DMS114 treated with DMSO at 0.1 percent for 48 hours (cell line): Measurements from ENCODE around the gene SCRT2.
"Not testable (repeated sequence)": the region's sequence is repeated elsewhere in the genome, so short reads cannot be mapped to it uniquely, and the experiment has no call there.

Experiments
- DNase-seq: peaks from one replicate; lab custom pipeline; 2025; ENCODE audit not compliant: unreplicated experiment; lab: John Stamatoyannopoulos, UW

The SCRT2 gene

DNA sequence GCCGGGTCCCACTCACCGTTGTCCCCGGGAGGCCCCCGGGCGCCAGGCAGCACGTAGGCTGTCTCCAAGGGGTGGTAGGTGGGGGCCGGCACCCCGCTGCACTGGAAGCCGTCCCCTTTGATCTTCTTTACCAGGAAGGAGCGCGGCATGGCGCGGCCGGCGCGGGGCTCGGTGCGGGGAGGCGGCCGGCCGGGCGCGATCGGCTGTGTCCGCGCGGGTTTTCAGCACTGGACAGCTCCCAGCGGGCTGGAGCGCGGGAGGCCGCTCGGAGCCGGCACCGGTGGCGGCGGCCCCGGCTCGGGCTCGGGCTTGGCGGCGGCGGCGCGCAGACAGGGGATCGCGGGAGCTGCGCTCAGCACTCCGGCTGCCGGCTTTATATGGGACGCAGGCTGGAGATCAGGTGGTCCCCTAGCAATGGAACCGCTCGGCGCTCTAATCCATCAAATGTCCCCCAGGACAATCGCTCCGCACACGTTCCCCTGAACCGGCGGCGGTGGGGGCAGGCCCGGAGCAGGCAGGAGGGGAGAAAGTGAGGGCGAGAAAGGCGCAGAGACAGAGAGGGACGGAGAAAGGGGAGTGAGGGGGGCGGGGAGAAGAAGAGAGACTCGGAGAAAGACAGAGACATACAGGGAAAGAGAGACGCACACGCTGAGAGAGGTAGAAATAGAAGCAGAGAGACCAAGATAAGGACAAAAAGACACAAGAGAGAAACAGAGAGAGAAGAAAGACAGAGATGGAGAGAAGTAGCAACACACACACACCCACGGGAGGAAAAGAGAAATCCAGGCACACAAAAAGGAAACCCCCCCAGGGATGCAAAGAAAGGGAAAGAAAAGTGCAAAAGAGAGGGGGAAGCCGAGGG lies at the start of gene SCRT2:
SCRT2 (minus strand) TSS at position 350 of the 862 bp plus-strand sequence; CDS start at position 149, 201 bp downstream.
- DNase-seq: no peak

DNA sequence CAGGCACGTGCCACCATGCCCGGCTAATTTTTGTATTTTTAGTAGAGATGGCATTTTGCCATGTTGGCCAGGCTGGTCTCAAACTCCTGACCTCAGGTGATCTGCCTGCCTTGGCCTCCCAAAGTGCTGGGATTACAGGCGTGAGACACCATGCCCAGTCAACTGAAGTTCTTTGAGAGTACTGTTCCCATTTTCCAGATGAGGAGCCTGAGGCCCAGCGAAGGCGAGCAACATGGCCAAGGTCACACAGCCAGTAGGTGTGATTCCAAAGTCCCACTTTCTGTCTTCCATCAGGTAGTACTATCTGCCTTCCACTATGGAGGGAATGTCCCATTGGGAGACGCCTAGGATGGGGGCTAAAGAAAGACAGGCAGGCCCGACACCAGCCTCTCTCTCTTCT lies 49.2 kb upstream of the SCRT2 start:
- DNase-seq: not testable (repeated sequence)

DNA sequence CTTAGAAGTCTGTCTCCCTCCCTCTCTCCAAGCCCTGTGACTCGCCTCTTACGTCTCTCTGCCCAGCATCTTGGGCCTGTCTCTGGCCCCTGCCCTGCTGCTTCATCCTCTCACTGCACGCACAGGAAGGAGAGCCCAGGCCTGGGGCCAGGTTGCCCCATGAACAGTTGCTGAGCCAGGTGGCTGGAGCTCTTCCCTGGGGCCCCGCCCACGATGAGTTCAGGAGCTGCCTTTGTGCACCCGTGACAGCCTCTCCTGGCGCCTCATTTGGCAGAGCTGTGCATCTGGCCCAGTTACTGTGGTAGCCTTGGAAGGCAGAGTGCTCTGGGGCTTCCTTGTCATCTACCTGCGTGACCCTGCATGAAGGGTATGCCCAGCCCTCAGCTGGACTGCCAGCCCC lies 48.2 kb upstream of the SCRT2 start:
- no peak for DNase-seq

DNA sequence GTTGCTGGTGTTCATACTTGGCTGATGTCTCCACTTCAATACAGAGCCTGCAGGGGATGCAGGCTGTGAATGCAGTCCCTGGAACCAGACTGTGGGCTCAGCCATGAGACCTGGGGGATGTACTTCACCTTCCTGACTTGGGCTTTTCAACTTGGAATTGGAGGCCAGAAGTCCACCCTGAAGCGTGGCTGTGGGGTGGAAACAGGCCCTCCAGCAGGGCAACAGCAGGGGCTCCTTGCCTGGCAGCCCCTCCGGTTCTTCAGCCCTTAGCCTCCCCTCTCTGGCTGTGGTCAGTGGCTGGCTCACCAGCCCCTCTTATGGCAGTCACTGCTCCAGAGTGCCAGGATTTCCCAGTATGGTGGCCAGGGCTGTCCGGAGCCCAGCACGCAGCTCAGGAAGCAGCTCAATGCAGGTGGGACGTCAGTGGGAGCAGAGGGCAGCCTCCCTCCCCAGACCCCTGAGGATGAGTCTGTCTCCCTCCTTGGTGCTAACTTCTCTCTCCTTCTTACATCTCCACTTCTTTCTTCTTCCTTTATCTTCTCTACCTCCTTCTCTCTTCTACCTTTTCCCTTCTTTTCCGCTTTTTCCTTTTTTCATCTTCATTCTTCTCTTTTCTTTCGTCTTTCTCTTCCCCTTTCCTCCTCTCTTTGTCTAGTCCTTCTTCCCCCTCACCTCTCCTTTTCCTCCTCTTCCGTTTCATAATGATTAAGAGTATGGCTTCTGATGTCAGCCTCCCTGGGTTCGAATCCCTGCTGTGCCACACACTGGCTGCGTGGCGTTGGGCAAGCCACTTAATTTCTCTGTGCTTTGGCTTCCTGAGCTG lies 47.4 kb upstream of the SCRT2 start:
- DNase-seq: no peak

DNA sequence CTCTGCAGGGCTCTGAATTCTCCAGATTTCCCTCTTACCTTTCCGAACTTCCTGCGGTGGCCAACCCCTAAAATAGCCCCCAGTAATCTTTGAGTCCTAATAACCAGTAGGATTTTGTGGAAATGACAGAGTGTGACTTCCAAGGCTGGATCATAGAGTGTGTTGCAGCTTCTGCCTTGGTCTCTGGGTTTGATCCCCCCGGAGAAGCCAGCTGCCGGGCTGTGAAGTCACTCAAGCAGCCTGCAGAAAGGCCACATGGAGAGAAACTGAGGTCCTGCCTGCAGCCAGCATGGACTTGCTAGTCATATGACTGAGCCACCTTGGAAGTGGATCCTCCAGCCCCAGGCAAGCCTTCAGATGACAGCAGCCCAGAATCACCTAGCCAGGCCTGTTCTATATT lies 46.3 kb upstream of the SCRT2 start:
- no peak for DNase-seq

DNA sequence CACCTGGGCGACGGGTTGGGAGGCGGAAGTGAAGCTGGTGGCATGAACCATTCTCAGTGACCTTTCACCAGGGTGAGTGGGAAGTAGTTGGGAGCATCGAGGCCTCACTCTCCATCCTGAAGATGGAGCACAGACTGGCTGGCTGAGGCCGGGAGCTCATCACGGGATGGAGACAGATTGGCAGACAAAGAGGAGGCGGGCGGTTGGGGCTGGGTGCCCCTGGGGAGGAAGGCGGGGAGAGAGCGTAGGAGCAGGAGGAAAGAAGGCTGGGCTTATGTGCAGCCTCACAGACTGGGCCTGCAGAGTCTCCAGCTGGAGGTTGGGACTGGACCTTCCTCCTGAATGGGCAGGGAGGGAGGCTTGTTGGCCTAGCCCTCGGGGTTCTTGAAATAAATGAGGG lies 44.2 kb upstream of the SCRT2 start:
- no peak for DNase-seq

DNA sequence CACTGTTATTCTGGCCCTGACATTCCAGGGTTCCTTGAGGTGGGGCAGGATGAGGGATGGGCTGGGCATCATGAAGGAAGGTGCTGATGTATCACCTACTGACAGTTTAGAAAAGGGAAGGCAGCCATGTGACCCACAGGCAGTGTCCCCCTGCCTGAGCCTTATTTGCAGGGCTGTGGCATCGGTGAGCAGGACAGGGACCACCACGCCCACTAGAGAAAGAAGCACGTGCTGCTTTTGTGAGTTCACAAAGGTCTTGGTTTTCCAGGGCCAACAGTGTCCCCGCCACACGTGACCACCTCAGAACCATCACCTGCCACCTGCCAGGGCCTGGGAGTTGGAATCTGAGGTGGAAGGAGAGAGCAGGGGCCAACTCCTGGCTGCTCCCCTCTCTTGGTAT lies 43.5 kb upstream of the SCRT2 start:
- DNase-seq: no peak

DNA sequence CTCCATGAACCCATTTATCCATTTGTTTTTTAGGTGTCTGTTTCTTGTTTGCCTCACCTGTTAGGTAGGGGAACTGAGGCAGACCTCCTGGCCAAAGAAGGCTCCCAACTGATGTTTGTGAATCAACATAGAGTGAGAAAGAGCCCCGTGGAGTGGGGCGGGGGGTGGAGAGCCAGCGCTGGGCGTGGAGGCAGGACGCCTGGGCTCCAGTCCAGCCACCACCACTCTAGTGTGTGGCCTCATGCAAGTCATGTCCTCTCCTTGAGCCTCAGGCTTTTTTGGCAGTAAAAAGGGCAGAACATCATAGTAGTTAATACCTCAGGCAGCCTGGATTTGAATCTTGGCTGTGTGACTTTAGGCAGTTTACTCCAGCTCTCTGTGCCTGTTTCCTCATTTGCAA lies 42.2 kb upstream of the SCRT2 start:
- DNase-seq: no peak

DNA sequence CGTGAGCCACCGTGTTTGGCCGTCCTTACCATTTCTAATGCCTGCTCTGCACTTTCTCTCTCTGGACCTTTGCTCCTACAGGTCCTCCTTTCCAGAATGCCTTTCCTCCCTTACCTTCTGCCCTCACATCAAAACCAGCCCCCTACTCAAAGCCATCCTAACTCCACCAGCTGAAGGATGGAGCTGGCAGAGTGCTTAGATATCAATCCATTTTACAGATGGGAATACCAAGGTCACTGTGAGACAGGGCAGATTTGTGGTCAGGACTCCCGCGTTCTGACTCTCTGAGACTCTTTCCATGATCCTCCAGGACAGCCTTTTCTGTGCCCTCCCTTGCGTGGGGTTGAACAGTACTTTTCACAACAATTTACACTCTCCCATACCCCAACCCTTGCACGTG lies 41.7 kb upstream of the SCRT2 start:
- no peak for DNase-seq

DNA sequence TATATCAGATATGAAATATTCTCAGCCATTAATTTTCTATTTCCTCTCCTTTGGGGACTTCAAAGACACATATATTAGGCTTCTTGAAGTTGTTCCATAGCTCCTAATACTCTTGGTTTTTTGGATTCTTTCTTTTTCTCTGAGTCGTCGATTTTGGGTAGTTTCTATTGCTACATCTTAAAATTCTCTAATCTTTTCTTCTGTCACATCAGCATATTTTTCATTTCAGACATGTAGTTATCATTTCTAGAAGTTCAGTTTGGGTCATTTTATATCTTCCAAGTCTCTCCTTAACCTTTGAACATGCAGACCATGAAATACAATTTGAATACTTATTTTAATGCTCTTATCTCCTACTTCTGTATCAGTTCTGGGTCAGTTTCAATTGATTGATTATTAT lies 38.9 kb upstream of the SCRT2 start:
- DNase-seq: no peak

DNA sequence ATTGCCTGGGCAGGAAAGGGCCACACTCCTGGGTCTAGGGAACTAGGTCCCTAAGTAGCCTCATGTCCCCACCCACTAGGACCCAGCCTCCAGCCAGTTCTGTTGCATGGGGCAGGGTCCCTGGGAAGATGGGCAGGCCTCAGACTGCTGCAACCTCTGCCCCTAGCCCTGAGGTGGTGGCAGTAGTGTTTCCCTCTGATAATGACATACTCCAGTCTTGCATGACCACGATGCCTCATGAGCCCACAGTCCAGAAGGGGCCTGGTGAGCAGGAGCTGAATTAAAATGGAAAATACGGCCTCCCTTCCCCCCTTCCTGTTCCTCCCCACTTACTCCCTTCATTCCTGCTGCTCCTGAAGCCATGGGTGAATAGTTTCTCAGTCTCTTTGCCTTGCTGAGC lies 36.0 kb upstream of the SCRT2 start:
- no peak for DNase-seq

DNA sequence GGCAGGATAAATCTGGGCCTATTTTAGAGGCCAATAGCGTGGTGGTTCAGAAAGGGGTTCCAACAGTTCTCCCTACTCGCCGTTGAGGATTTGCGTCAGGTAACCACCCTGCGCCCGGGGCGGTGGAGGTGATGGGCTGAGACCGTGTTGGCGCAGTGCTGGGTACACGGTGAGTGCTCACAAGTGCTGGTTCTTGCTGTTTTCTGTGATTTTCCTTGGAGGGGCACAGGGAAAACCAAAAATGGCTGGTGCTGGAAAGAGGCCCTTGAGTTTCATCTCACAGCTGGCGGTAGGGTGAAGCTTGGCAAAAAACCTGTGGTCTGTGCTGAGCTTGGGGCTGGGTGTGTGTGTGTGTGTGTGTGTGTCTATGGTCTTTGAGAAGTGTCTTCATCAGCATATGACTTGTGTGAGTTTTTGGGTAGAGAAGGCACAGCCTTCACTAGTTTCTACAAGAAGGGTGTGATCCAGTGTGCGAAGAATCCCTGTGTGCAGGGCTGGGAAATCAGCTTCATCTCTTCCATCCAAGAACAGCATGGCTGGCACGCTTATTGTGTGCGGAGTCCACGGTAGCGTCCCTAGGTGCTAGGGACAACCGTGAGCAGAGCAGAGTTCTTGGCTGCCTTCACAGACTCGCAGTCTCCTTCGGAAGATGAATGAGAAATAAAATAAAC lies 35.3 kb upstream of the SCRT2 start:
- DNase-seq: no peak

DNA sequence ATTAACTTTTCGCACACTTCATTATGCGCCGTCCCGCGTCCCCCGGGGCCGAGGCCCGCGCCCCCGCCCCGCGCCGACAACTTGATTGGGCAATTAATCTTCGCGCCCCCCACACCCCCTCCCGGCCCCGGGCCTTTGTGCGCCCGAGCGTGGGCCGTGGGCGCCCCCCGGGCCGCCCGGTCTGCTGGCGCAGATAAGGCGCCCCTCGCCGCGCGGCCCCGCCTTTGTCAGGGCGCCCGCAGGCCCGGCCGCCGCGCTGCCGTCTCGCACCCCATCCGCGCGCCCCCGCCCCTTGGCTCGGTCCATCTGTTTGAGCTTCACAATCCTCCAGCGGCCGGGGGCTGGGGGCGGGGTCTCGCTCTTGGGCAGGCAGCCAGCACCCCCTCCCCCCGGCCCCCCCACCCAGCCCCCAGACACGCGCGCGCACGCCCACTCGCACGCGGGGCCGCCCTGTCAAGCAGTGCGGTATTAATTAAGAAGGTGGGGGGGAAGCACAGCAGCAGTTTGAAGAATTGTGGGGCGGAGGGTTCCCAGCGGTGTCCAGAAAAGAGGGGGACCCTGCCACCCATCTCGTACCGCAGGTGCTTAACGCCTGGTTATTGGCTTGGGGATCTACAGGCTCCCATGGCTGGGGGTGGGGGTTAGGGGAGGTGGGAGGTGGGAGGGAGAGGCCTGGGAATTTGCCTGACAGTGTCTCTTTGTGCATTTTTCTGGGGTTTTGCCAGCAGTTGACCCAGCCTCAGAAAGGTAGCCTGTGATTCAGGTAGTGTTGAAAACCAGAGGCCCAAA lies 34.6 kb upstream of the SCRT2 start:
- no peak for DNase-seq

DNA sequence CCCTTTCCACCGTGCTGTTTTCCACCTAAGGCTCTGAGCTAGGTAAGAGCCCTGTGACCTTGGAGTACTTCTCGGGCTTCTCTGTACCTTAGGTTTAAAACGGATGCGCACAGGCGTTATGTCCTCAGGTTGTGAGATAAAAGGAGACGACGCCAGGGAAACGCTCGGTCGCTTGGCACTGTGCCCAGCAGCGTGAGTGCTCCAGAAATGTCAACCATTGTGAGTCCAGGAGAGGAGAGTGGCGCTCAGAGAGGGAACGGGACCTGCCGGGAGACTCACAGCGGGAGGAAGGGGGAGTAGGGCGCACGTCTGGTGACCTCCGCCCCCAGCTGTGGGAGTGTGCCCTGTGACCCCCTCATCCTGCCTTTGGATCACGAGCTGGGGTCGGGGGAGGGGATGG lies 33.8 kb upstream of the SCRT2 start:
- no peak for DNase-seq

DNA sequence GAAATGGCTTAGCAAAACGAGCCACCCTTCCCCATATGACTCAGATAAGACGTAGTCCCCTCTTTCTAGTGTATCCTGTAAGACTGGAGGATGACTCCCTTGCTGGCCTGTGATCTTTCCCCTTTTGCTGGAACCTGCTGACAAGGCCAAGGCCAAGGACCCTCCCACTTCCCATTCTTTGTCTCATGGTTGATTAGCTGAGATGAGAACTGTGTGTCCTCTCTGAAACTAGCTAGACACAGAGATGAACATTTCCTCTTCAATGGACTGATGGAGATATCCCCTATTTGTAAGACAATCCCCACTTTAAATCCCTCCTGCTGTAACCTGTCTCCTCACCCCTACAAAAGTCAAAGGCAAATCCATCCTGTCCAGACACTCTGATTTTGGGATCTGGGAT lies 33.4 kb upstream of the SCRT2 start:
- no peak for DNase-seq

DNA sequence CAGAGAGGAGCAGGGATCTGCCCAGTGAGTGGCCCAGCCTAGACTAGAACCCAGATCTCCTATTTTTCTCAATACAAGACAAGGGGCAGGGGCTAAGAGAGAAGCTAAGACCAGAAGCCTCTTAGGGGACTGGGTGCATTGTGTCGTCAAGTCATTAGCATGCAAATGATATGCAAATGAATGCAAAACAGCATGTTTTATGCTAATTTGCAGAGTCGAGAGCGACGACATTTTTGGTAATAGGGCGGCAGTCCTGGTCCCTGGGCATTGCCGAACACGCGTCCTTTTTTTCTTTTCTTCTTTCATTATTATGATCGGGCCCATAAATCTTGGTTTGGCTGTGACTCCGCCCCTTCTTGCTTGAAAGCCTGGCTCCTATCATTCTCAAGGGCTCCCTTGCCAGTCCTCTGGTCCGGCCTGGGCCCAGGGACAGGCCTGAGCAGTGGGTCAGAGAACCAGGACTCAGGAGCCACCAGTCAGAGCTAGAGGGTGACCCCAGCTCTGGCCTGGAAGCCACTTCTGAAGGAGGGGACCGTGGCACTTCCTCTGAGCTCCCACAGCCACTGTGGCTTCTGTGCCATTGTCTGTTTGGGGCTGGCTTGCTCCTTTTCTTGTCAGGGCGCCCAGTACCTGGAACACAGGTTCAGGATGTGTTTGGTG lies 32.0 kb upstream of the SCRT2 start:
- DNase-seq: no peak

DNA sequence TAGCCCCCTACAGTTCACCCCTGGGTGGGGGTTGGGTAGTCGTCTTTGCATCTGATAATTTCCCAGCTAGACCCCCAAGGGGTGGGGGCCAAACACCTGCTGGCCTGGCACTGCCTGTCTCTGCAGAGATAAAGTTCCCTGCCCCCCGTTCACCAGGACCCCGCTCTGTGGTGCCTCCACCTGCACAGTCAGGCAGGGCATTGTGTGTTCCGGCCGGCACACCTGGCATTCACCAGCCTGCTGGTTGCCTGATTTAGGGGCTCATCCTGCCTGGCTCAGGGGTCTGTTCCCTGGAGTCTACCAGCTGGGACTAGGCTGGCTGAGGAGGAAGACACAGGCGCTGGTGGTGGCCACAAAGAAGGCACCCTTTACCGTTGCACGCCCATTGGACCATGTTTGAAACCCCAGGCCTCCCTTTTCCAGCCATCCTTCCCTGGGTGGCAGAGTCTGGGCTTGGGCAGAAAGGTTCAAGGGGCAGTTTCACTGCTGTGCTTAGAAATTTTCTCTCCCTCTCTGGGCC lies 30.8 kb upstream of the SCRT2 start:
- DNase-seq: no peak

DNA sequence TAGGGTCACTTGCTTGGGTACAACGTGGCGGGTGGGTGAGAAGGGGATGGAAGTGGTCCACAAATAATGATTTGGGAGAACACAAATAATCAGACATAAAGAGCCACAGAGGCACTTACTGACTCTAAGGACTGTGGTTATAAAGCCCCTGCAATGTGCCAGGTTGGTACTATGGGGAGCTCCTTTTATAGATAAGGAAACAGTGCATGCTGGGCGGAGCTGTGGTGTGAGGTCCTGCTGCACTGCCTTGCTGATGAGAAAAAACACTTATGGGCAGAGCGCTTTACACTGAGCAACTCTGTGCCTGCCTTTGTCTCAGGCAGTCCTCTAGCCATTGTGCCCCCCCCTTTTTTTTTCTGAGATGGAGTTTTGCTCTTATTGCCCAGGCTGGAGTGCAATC lies 29.1 kb upstream of the SCRT2 start:
- no peak for DNase-seq

DNA sequence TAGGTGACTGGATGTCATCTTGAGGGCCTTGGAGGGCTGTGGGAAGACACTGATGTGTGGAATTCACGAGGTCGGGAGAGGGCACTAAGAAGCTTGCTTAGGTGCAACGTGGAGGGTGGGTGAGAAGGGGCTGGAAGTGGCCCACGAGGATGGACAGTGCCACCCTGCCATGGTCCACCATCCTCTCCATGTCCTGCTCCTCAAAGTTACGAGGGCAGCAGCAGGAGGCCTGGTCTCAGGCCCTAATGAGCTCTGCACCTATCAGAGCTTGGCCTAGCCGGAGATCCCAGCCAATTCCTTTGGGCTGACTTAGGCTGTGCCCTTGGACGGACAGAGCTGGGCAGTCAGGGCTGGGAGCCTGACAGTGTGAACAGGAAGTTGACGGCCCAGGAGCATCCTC lies 27.8 kb upstream of the SCRT2 start:
- no peak for DNase-seq

DNA sequence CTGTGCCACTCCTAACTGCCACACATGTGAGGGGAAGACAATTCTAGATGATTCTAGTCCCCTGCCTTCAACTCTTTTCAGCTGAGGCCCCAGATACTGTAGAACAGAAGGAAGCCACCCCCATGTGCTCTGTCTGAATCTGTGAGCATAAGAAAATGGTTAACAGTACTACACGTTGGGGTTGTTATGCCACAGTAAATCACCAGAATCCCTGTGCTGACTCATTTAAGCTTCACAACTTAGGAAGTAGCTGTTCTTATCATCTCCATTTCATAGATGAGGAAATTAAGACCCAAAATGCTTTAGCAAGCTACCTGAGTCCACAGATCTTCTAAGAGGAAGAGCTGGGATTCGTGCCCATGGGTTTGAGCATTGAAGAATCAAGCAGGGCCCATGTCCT lies 27.4 kb upstream of the SCRT2 start:
- DNase-seq: no peak
